HG03342 (cell line): ENCODE measurements around the gene SCRN2.

Experiments
- ATAC-seq: cut with Tn5 transposase; IDR thresholded peaks from one replicate; pipeline ENCODE4 v1.9.1; 2021; ENCODE audit warnings: mild to moderate bottlenecking, moderate library complexity; ENCODE audit not compliant: unreplicated experiment

Gene SCRN2

DNA sequence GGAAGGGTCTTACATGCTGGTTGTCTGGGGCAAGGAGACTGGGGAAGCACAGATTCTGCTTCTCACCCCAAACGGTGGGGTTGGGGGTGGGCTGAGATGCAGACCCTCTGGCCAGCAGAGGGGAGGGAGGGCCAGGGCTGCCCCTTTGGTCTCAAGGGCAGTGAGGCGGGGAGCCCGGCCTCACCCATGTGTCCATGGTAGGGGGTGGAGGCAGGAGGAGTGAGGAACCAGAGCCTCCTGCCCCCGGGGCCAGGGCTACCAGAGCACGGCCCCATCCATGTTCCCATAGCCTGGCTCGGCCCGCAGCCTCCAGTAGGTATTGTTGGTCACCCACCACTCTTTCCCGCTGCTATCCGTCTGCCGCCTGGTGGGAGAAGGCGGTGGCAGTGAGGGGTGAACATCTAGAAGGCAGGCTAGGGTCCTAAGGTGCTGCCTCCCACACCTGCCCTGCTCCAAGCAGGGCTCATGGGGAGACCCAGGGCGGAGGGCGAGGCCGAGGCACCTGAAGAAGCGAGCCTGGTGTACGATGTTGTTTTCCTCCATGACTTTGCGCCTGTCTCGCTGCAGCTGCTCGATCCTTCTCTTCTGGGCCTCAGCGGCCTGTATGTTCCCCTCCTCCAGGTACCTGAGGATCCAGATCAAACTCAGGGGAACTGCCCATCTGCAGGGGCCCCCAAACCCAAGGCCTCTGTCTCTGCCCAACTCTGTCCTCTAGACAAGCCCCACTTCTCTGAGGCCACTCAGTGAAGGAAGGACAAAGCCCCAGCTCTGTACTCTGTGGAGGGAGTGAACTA is 32.8 kb downstream of the SCRN2 start:
- no peak for ATAC-seq

DNA sequence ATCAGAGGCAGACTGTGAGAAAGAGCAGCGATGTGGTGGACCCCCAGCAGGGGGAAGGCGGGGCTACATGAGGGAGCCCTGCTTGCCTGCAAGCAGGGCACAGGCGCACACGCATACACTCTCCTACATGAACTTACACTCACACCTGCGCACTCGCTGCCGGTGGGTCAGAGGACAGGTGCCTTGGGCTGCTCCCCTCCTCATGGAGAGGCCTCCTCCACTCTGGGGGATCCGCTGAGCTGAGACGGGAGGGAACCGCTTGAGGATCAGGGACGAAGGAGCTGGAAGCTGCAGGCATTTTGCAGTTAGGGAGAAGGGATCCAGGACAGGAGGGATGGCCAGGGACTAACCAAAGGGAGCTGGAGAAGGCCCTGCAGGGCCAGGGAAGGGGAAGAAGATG is 33.7 kb downstream of the SCRN2 start:
- no peak for ATAC-seq

DNA sequence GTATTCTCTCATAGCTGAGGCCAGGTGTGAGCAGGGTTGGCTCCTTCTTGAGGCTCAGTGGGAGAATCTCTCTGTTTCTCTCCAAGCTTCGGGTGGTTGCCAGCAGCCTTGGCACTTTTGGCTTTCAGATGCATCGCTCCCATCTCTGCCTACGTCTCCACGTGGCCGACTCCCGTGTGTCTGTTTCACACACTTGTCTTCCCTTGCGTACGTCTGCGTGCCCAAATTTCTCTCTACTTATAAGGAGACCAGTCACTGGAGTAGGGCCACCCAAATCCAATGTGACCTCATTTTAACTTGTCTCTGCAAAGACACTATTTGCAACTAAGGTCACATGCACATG is 34.2 kb downstream of the SCRN2 start:
- no peak for ATAC-seq

DNA sequence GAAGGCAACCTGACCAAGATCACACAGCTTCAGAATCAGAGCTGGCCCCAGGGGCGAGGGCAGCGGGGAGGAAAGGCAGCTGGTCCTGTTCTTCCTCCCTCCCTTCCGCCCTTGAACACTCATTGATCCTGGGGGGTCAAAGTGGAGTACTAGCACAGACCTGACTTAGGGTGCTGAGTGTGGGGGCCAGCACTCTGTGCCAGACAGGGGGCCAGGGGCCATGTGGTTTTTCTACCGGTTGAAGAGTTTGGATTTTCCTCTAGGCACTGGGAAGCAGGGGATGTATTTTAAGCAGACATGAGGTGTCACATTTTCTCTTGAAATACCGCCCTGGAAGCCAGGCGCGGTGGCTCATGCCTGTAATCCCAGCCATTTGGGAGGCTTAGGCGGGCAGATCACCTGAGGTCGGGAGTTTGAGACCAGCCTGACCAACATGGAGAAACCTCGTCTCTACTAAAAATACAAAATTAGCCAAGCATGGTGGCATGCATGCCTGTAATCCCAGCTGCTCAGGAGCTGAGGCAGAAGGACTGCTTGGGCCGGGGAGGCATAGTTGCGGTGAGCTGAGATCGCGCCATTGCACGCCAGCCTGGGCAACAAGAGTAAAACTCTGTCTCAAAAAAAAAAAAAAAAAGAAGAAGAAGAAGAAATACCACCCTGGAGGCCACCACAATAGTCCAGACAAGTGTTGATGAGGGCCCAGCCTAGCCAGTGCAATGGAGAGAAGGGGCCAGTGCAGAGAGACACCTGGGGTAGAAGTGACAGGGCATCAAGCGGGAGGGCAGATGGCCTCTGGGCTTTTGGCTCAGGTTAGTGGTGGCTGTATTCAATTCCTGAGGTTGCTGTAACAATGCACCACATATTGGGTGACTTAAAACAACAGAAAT is 34.8 kb downstream of the SCRN2 start:
- ATAC-seq: no peak

DNA sequence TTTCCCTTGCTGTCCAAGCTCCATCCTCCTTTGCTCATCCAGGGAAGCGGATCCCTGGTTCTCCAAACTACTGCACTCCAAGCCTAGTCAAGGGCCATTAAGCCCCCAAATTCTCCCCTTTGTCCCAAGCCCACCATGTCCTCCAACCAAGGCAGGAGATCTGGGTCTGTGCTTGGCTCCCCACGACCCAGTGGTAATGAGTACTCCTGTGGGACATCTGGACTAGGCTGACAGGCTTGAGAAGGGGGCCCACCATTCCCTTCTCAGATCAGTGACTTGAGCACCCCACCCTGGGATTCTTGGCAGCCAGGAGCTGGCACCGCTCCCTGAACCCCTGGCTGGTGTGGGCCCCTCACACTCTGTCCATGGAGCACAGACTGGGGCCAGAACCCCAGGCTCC is 36.6 kb downstream of the SCRN2 start:
- ATAC-seq: no peak

DNA sequence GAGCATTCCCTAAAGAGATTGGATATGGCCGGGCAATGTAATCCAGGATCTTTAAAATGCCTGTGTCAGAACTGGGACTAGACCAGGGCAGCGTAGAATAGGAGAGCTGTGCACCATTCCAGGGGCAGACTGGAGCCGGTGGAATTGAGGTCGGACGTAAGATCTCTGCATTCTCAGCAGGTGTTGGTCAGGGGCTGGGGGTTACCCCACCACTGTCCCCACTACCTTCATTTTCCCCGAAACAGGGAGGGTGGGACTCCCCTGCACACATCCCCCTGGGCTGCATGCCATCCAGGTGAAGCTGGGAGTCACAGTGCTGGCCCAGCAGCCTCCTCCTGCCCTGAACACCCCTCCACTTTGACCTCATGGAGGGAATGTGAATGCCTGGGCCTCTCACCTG is 37.3 kb downstream of the SCRN2 start:
- no peak for ATAC-seq

DNA sequence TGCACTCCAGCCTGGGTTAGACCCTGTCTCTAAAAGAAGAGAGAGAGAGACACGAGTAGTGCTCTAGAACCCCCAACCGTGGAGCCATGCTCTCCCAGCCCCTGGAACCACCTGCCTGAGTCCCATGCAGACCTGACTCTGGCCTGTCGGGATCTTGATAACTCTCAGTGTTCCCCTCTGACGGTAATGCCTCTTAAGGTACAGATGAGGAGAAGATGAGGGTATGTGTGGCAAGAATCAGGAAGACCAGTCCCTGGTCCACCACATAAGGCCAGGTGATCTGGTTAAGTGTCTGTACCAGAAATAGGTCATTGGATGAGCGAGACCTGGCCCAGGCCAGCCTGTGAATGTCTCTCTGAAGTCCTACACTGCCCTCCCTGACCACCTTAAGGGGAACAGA is 37.9 kb downstream of the SCRN2 start:
- no peak for ATAC-seq

DNA sequence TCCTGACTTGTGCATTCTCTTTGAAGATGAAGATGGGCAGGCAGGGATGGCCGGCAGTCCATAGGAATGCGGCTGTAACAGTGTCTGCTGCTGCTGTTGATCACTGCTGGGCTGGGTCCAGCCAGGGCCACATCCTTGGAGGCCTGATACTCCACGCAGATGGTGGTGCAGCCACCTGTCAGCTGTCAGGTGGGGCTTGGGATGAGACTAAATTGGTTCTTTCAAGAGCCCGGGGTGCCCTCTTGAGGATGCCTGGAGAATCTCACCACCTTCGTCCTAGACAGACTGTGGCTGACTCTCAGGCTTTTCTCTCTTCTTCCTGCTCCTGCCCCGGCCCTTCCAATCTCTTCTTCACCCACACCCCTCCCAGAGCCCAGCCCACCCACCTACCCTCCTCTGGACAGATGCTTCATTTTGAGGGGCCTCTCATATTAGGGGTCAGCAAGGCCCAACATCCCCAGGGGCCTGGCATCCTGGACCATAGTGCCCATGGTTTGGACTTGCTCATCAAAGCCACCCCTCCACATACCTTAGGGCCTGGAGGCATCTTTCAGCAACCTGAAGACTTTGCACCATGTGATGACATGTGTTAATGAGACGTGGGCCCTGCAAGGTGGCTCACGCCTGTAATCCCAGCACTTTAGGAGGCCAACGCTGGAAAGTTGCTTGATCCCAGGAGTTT is 38.6 kb downstream of the SCRN2 start:
- ATAC-seq: no peak

DNA sequence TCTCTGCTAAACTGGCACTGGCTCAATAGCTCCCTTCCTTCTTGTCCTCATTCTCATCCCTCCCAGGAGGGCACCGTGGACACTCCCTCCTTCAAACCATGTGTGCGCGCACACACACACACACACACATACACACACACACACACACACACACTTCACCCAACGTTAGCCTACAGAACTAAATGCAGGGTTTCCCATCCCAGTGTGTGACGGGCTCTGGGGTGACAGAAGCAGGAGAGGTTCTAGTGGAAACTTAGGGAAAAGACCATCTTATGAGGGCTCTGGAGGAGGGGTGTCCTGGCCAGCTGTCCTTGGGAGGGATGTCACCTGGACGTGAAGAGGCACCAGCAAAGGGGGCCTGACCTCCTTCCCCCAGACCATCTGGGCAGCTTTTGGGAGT is 39.2 kb downstream of the SCRN2 start:
- no peak for ATAC-seq

DNA sequence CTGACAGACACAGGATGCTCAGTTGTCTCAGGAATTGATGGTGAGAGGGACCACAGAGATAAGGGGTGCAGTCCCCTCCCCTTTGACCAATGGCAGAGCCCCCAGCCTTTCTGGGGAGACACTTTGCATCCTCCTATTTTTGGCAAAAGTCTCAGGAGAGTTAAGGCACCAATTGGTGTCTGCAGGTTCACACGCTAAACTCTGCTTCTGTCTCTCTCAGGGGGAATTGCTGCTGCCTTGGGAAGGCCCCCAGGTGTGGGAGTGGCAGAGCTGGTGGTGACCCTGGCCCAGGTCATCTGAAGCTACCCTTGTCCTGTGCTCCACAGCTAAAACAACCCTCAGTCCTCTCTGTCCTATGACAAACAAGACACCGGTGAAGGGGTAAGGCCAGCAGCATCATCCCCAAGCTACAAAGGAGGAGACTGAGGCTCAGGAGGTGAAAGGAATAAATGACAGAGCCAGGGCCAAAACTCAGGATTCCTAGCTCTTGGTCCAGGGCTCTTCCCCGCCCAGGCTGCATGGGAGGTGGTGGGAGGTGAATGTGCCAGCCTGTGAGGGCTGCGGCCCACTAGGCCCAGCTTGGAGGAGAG is 39.8 kb downstream of the SCRN2 start:
- no peak for ATAC-seq

- ATAC-seq: no peak
Measured at GRCh38 chr17:47800686-47801085, 40.4 kb downstream of the SCRN2 start.

DNA sequence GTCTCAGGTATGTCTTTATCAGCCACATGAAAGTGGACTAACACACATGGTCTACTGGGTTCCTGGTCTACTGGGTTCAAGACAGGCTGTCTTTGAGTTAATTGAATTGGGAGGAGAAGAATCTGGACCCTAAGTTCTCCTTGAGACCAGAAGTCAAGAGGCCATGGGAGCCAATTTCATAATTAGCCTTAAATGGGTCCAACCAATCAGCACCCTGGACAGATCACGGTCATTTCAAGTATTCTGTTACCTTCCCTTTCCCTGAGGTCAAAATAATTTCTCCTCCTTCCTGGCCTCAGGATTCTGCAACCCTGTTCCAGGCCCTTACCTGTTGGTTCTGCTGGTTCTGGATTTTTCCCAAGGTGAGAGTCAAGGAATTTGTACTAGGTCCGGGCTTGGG is 43.3 kb downstream of the SCRN2 start:
- ATAC-seq: no peak

GRCh38 chr17:47792979-47793378 is 48.1 kb downstream of the SCRN2 start:
- ATAC-seq: no peak

- ATAC-seq: no peak
Measured at GRCh38 chr17:47792457-47792856, 48.6 kb downstream of the SCRN2 start.

- ATAC-seq: no peak
Measured at GRCh38 chr17:47791025-47791424, 50.0 kb downstream of the SCRN2 start.

DNA sequence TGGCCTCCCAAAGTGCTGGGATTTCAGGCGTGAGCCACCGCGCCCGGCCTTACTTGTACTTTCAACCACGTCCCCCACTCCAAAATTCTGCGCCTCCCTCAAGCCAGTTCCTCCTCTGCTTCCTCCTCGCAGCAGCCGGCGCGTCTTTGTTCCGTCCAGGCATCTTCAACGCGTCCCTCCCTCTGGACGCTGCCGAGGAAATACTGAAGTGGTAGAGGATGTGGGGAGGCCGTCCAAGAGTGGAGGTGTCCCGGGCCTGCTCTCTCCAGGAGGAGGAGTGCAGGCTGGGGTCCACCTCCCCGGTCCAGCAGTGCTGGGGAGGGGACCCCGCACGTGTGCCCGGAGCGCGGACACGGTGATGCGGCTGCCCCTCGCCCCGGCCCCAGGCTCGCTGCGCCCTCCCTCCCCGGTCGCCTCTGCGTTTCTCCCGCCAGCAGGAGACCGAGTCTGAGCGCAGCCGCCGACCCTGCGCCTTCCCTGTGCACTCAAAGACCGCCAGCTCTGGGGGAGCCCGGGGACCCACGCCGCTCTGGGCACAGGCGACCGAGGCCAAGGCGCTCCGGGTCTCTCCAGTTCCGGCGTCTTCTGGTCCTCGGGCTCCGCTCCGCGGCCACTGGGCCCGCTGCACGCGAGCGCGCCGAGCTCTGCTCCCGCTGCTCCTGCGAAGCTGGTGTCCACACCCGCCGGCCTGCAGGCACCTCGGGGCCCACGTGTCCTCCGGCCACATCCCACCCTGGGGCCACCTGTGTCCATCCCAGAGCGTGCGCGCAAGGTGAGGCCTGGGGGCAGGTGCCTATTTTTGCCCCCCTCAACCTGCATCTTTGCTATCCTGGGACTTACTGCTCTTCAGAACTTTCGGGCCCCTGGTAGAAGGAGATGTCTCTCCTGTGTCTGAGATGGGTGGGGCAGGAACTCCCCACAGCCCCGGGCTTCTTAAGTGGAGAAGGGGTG is 51.2 kb downstream of the SCRN2 start:
- no peak for ATAC-seq
